Measurements from ENCODE around the gene EDEM1.

GRCh38 chr3:5205165-5205941, 17.8 kb downstream of the EDEM1 start:
- TF ChIP-seq CTCF (conservative IDR thresholded peaks at IDR 0.05) (no peak), ZFX (IDR thresholded peaks at IDR 0.05) (no peak)
